HTERT RPE-1 (cell line): Measurements from ENCODE around the gene RNASE7.

ENCODE experiments used
- in situ Hi-C: fragments of 300-500 bp; cut with MboI; formaldehyde crosslinking; loops from 4 replicates; pipeline ENCODE4 v1.14.3; 2020; ENCODE audit warnings: low sequenced_read_pairs

The RNASE7 gene

GRCh38 chr14:21084998-21085853, 43.1 kb downstream of the RNASE7 start:
- in situ Hi-C loops, result no loop called here

- in situ Hi-C loops, result no loop called here
Measured at GRCh38 chr14:21086908-21087293, 44.7 kb downstream of the RNASE7 start.

GRCh38 chr14:21087294-21088091, 45.3 kb downstream of the RNASE7 start:
- in situ Hi-C loops, result no loop called here

GRCh38 chr14:21088687-21089086, 46.5 kb downstream of the RNASE7 start:
- in situ Hi-C loops, result no loop called here

GRCh38 chr14:21089271-21089670, 47.1 kb downstream of the RNASE7 start:
- in situ Hi-C loops, result no loop called here

GRCh38 chr14:21089877-21090193, 47.7 kb downstream of the RNASE7 start:
- in situ Hi-C loops, result no loop called here

GRCh38 chr14:21090194-21090939, 48.2 kb downstream of the RNASE7 start:
- in situ Hi-C loops, result no loop called here

GRCh38 chr14:21090940-21091663, 48.9 kb downstream of the RNASE7 start:
- in situ Hi-C loops, result no loop called here

GRCh38 chr14:21091821-21092272, 49.7 kb downstream of the RNASE7 start:
- in situ Hi-C loops, result no loop called here

- in situ Hi-C loops, result no loop called here
Measured at GRCh38 chr14:21092273-21093011, 50.3 kb downstream of the RNASE7 start.

GRCh38 chr14:21093018-21093417, 50.9 kb downstream of the RNASE7 start:
- in situ Hi-C loops, result no loop called here
